ENCODE results near the gene NFILZ.
A peak's percentile ranks its signal among the peaks of the same experiment; 100 is the strongest.

The NFILZ gene

GRCh38 chr19:8641908-8642547 lies 11.6 kb downstream of the NFILZ start:
- DNase-seq (ENCODE audit: low spot score) = peak; percentile 50

- no peak for DNase-seq (ENCODE audit: low spot score)
Observed at GRCh38 chr19:8642561-8642960, 12.1 kb downstream of the NFILZ start.

GRCh38 chr19:8643860-8644653 lies 13.6 kb downstream of the NFILZ start:
- DNase-seq (ENCODE audit: low spot score) = no peak

GRCh38 chr19:8648240-8648639 lies 17.8 kb downstream of the NFILZ start:
- DNase-seq (ENCODE audit: low spot score) = no peak

- DNase-seq (ENCODE audit: low spot score) = peak; percentile 49
Observed at GRCh38 chr19:8654591-8655339, 24.3 kb downstream of the NFILZ start.

- DNase-seq (ENCODE audit: low spot score) = peak; percentile 33
Observed at GRCh38 chr19:8655340-8655709, 24.9 kb downstream of the NFILZ start.

- no peak for DNase-seq (ENCODE audit: low spot score)
Observed at GRCh38 chr19:8657869-8658268, 27.4 kb downstream of the NFILZ start.

- no peak for DNase-seq (ENCODE audit: low spot score)
Observed at GRCh38 chr19:8659905-8660304, 29.5 kb downstream of the NFILZ start.

- DNase-seq (ENCODE audit: low spot score) = no peak
Observed at GRCh38 chr19:8662263-8662662, 31.8 kb downstream of the NFILZ start.

GRCh38 chr19:8663920-8664670 lies 33.7 kb downstream of the NFILZ start:
- no peak for DNase-seq (ENCODE audit: low spot score)

GRCh38 chr19:8664671-8665057 lies 34.2 kb downstream of the NFILZ start:
- DNase-seq (ENCODE audit: low spot score) = no peak

- no peak for DNase-seq (ENCODE audit: low spot score)
Observed at GRCh38 chr19:8665468-8666213, 35.2 kb downstream of the NFILZ start.

- no peak for DNase-seq (ENCODE audit: low spot score)
Observed at GRCh38 chr19:8666814-8667405, 36.5 kb downstream of the NFILZ start.

- no peak for DNase-seq (ENCODE audit: low spot score)
Observed at GRCh38 chr19:8673276-8673891, 43.0 kb downstream of the NFILZ start.

- no peak for DNase-seq (ENCODE audit: low spot score)
Observed at GRCh38 chr19:8675066-8675465, 44.6 kb downstream of the NFILZ start.

GRCh38 chr19:8678244-8678807 lies 47.9 kb downstream of the NFILZ start:
- DNase-seq (ENCODE audit: low spot score) = no peak

Measured in SW480 (cell line).